Progenitor cell of endocrine pancreas (in vitro differentiated cells): ENCODE results near the gene E2F3. TPM values are rescaled to one million over a fixed set of nuclear protein-coding genes. Genes with fewer than 3 reads are reported as not detected.

Source experiments
- DNase-seq: peaks from one replicate; pipeline ENCODE4 v3.0.0; 2021; ENCODE audit warnings: low spot score; ENCODE audit not compliant: unreplicated experiment
- H3K27ac Mint-ChIP-seq: 2 replicates; pipeline ENCODE4 v1.8.0; 2021; ENCODE audit warnings: mild to moderate bottlenecking, moderate library complexity, mixed read lengths
- H3K27me3 Mint-ChIP-seq: 2 replicates; pipeline ENCODE4 v1.8.0; 2021; ENCODE audit warnings: mixed read lengths
- H3K36me3 Mint-ChIP-seq: 2 replicates; pipeline ENCODE4 v1.8.0; 2022; ENCODE audit warnings: mixed read lengths; ENCODE audit not compliant: insufficient read depth
- H3K4me1 Mint-ChIP-seq: 2 replicates; pipeline ENCODE4 v1.8.0; 2021; ENCODE audit warnings: low read depth, mixed read lengths
- H3K4me3 Mint-ChIP-seq: 2 replicates; pipeline ENCODE4 v1.8.0; 2021; ENCODE audit warnings: low read depth, mild to moderate bottlenecking, moderate library complexity, mixed read lengths
- H3K9me3 Mint-ChIP-seq: 2 replicates; pipeline ENCODE4 v1.8.0; 2021; ENCODE audit warnings: low read depth, mixed read lengths
- CTCF ChIP-seq: fragments of 200-600 bp; sonication (generic); IDR thresholded peaks from one replicate; pipeline ENCODE4 v1.5.0; 2021; ENCODE audit warnings: antibody characterized with exemption, mild to moderate bottlenecking; ENCODE audit not compliant: unreplicated experiment
- total RNA-seq: library from RNA; stranded (reverse); gene quantifications from 2 replicates; pipeline ENCODE4 v1.2.1, GENCODE V29; 2021

Gene E2F3
- total RNA-seq, 1 donor from 2014 or later, result 32.5 TPM

- Mint-ChIP-seq H3K9me3 (no peaks in the 10 kb centered on the region), H3K27me3 (no peaks in the 10 kb centered on the region), H3K4me3 (no peak overlapping the region), H3K27ac (no peak overlapping the region), H3K36me3 (peaks cover 13% of the 10 kb centered on the region), H3K4me1 (peaks cover 11% of the 10 kb centered on the region)
- no peak for TF ChIP-seq CTCF
- DNase-seq, result no peak
These were observed 37.9 kb downstream of the E2F3 start for GRCh38 chr6:20439558-20439957.

DNA sequence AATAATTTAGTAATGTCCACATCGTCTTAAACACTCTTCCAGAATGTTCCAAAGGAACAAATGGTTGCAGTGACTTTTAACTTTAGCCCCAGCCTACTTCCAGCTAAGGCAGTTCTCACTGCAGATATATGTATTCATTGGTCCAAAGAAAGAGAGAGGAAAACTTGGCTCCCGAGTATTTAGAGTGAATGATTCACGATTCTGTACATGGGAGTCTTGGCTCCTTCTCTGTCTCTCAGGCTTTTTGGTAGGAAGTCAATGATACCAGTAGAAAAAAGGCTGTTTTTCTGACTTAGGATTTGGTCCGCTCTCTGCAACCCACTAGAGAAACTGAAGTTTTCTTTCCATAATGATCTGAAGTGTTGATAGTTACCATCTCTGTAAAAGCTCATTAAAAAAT is 38.6 kb downstream of the E2F3 start:
- Mint-ChIP-seq H3K27me3 (no peaks in the 10 kb centered on the region), H3K4me1 (peaks cover 11% of the 10 kb centered on the region), H3K4me3 (no peak overlapping the region), H3K9me3 (no peaks in the 10 kb centered on the region), H3K36me3 (peaks cover 12% of the 10 kb centered on the region), H3K27ac (no peak overlapping the region)
- TF ChIP-seq CTCF, result no peak
- no peak for DNase-seq

GRCh38 chr6:20441236-20441635 is 39.6 kb downstream of the E2F3 start:
- DNase-seq, result no peak
- no peaks in the 10 kb centered on the region for H3K9me3 Mint-ChIP-seq
- TF ChIP-seq CTCF, result no peak
- no peaks in the 10 kb centered on the region for H3K27me3 Mint-ChIP-seq
- peaks cover 11% of the 10 kb centered on the region for H3K4me1 Mint-ChIP-seq
- H3K4me3 Mint-ChIP-seq, result no peak overlapping the region
- H3K27ac Mint-ChIP-seq, result peak overlapping the region; percentile 54
- H3K36me3 Mint-ChIP-seq, result peaks cover 13% of the 10 kb centered on the region

- no peak for TF ChIP-seq CTCF
- no peak overlapping the region for H3K4me3 Mint-ChIP-seq
- no peaks in the 10 kb centered on the region for H3K9me3 Mint-ChIP-seq
- H3K36me3 Mint-ChIP-seq, result peaks cover 12% of the 10 kb centered on the region
- H3K4me1 Mint-ChIP-seq, result peaks cover 11% of the 10 kb centered on the region
- H3K27me3 Mint-ChIP-seq, result no peaks in the 10 kb centered on the region
- DNase-seq, result no peak
- H3K27ac Mint-ChIP-seq, result no peak overlapping the region
These were observed 40.2 kb downstream of the E2F3 start for GRCh38 chr6:20441921-20442320.

DNA sequence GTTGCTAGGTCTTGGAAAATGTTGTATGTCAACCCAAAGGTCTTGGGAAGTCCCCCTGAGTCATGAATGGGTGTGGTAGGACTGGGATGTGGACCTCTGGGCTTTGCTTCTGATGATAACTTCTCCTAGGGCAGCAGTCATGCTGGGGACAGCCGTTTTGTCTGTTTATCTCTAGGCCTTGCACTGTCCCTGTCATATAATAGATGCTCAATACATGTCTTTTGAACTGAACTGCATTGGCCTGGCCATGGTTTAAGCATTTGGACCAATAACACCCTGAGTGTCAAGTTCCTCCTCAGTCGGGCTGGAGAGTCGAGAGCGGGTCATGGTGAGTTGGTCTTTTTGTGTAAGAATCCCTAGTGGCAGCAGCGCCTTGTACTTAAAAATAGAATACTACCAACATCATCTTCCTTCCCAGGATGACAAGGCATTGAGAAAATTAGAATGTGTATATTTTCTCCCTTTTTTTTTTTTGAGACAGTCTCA is 43.1 kb downstream of the E2F3 start:
- no peak for TF ChIP-seq CTCF
- no peak overlapping the region for H3K27ac Mint-ChIP-seq

More for the DNA sequence above, 43.1 kb downstream of the E2F3 start:
- H3K36me3 Mint-ChIP-seq, result peaks cover 14% of the 10 kb centered on the region
- DNase-seq, result no peak
- H3K27me3 Mint-ChIP-seq, result no peaks in the 10 kb centered on the region
- H3K4me3 Mint-ChIP-seq, result no peak overlapping the region
- no peaks in the 10 kb centered on the region for H3K9me3 Mint-ChIP-seq
- peaks cover 6% of the 10 kb centered on the region for H3K4me1 Mint-ChIP-seq
